ENCODE results near the gene KRT14. TPM values are rescaled to one million over a fixed set of nuclear protein-coding genes. Genes with fewer than 3 reads are reported as not detected.
"Not testable (repeated sequence)": the region's sequence is repeated elsewhere in the genome, so short reads cannot be mapped to it uniquely, and the experiment has no call there.

KRT14 gene
- not detected in 2 replicates for total RNA-seq (2014; rRNA removed; shearing (Covaris generic))

DNA sequence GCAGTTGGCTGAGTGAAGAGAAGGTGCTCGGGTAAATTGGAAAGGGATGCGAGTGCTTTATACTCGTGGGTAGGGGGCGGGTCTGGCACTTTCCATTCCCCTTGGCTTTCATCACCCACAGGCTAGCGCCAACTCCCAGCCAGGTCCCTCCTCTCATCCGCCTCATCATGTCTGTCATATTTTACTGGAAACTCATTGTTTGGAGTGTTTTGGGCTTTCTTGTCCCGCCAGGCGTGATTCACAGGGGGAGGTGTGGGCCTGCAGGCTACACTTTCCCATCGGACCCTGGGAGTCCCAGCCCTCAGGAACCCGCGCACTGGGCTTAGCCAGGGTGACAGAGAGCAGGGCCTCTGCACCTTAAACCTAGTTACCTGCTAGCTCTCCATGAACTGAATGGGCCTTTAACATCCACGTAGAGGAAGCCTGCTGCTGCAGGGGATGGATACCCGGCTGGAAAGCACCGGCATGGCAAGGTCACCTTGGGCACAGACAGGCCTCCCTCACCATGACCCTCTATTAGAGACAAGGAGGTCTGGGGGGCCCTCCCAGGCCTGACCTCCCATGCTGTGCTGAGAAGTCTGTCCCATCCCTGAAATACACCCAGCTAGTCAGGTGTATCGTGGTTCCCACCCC lies at the start of gene KRT14:
Gene KRT14, minus strand, starts transcription at position 33 of the 633 bp plus-strand sequence. CDS start 61 bp downstream, outside the sequence.
- no peak for DNase-seq (ENCODE audit: low spot score)

DNA sequence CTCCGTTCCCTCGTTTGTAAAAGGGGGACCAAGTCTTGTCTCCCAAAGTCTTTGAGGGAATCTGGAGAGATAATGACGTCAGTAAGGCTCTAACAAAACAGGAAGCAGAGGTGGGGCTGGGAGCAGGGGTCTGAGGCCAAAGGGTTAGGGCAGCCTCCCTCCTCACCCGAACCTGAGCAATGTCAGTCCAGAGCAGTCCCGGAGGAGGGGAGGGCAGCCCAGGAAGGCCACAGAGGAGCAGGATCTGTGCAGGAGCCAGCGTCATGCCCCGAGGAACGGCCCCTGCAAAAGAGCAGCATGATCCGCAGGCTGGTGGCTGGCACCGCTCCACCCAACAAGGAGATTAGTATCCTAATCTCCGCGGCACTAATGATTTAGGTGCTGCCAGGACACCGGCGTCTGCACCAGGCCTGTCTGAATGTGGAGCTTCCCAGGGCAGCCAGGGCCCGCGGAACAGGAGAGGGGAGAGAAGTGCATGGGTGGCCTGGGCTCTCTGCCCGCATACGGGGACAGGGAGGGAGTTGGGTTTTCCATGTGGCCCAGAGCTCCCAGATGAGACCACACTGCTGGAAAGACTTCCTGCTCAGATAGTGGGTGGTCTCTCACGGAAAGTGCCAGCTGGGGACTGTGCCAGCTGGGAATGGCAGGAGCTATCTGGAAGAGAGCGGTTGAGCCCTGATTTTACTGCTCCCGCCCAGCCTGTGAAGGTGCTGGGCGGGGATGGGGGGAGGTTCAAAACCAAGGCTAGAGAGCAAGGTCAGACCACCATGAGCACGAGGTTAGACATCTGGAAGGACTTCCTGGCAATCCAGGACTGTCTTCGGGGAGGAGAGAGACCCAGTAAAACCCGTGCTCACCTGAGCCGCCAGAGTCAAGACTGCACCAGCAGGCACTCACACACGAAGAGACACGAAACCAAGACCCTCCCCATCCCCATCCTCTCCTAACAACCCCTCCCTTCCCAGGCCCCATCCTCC lies 48.7 kb upstream of the KRT14 start:
- DNase-seq (ENCODE audit: low spot score): peak; percentile 46

DNA sequence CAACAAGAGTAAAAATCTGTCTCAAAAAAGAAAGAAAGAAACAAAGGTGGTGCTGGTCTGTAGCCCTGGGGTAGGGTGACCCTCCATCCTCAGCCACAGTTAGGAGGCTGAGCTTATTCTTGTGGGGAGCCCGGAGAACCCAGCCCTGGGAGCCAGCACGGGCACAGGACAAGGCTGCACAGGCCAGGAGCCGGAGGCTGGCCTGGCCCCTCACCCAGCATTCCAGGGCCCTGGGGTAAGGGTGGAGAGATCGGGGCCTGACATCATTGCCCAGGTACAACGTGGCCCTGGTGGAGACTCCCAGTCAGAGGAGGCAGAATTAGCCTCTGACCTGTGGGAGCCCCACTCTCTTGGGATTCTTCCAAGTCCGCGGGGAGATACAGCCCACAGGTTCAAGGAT lies 47.9 kb upstream of the KRT14 start:
- DNase-seq (ENCODE audit: low spot score): no peak

DNA sequence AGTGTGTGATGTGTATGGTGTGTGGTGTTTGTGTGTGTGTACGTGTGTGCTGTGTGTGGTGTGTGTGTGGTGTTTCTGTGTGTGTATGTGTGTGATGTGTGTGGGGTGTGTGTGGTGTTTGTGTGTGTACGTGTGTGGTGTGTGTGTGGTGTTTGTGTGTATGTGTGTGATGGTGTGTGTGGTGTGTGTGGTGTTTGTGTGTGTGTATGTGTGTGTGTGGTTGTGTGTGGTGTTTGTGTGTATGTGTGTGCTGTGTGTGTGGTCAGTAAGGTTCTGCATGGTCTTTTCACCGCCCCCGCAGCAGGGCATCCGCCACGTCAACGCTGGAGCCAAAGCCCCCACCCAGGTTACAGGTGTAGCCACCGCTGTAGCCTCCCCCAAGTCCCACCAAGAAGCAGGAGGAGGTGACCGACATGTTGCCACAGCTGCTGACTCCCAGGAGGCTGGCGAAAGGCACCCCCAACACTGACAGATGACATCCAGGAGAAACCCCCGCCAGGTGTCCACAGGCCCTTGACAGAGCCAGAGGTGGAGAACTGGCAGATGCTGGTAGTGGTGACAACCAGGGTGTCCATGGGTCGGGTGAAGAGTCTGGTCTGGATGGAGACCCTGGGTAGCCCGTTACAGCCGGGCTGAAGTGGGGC lies 47.0 kb upstream of the KRT14 start:
- DNase-seq (ENCODE audit: low spot score): no peak

DNA sequence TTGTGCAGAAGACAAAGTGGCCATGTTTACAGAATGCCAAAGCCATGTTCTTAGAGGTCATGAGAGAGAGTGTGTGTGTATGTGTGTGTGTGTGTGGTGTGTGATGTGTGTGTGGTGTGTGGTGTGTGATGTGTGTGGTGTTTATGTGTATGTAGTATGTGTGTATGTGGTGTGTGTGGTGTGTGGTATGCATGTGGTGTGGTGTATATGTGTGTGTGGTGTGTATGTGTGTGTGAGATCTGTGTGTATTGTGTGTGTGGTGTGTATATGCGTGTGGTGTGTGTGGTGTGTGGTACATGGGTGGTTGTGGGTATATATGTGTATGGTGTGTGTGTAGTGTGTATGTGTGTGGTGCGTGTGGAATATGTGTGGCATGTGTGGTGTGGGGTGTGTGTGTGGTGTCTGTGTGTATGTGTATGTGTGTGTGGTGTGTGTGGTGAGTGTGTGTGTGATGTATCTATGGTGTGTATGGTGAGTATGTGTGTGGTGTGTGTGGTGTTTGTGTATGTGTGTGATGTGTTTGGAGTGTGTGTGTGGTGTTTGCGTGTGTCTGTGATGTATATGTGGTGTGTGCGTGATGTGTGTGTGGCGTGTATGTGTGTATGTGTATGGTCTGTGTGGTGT lies 45.9 kb upstream of the KRT14 start:
- no peak for DNase-seq (ENCODE audit: low spot score)

DNA sequence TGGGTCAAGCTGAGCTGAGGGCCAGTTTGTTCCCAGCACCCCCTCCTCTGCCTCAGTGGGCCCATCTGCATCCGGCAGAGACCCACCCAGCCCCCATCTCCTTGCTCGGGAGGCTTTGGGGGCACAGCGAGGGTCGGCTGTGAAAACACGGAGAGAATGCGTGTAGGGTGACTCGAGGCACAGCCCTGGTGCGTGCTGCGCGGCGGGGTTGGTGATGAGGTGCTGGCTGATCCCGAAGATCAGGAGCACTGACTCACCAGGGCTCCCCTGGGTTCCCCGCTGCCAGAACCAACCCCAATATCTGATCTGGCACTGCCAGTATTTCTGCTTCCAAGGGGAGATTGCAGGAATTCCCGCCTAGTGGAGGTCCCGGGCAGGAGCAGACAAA lies 45.2 kb upstream of the KRT14 start:
- DNase-seq (ENCODE audit: low spot score): no peak

DNA sequence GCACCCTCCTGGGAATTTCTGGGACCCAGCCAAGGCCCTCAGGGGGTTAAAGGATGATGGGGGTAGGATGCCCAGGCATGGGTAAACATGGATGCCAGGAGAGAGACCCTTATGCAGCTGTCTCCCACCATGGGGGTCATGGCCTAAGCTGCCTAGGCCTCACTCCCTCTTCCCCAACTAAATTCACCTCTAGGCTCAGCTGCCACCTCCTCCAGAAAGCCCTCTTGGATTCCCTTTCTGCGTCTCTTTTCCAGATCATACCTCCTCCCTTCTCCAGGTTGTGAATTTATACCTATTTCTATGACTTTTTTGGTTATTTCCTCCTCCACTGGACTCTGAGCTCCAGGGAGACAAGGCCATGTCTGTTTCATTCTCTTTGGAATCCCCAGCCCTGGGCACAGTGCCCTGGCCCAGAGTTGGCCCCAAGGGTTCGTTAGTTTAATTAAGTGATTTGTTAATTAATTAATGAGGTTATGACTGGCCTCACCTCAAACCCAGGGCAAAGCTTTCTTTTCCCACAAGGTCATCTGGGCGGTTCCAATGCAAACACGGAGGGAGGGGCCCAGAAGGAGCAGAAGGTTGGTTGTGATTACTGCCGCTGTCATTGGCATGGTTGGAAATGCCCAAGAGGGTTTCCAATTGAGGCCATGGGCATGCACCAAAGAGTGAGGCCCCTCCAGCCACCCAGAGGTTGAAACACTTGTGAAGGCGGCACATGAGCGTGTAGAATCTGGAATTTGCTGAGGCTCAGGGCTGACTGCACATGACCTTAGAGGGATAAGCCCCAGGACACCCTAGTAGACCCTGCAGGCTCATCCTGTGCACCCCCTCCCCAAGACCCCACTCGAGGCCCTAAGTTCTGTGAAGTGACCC lies 44.6 kb upstream of the KRT14 start:
- DNase-seq (ENCODE audit: low spot score): no peak

DNA sequence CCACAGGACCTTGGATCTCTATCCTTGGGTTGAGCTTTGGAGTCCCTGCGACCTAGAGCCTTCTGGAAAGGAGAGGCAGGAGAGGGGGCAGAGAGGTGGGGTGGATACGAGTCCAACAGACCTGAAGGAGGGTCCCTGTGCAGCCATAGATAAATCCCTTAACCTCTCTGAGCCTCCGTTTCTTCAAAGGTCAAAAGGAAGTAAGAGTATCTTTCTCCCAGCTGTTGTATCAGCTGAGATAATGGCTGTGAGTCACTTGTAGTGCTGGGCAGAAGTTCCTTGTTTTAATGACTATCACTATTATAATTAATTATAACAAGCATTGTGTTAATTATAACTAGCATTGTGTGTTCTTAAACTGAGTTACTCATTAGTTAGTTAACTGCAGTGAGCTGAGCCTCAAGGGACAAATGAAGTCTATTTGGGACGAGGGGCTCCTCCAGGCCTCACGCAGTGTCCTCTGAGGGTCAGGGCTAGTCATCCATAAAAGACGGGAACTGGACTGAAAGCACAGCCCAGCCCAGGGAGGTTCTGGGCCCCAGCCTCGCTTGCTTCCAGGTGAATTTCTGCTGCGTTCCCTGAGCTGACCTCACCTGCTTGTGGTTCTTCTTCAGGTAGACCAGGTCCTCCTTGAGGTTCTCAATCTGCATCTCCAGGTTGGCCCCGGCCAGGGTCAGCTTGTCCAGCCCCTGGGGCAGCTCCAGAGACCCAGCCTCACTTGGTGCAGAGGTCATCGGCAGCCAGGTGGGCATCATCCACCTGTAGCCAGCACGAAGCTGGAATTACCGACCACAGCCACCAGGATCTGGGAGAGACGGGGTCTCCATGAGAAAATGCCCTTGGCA lies 43.4 kb upstream of the KRT14 start:
- DNase-seq (ENCODE audit: low spot score): no peak

DNA sequence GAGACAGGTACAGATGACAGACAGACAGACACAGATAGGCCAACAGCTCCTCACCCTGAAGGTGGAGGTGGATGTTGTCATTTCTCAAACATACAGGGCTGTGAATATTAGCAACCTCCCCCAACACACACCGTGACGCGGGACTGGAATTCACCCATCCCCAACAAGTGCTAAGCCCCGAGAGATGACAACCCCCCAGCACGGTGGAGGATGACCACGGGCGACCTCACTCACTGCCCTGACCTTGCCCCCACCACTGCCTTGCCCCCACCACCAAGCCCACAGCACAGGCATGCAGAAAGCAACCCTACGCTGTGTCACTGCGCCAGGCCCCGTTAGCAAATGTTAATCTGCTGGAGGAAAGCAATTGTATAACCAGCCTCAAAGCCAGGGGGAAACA lies 42.6 kb upstream of the KRT14 start:
- no peak for DNase-seq (ENCODE audit: low spot score)

DNA sequence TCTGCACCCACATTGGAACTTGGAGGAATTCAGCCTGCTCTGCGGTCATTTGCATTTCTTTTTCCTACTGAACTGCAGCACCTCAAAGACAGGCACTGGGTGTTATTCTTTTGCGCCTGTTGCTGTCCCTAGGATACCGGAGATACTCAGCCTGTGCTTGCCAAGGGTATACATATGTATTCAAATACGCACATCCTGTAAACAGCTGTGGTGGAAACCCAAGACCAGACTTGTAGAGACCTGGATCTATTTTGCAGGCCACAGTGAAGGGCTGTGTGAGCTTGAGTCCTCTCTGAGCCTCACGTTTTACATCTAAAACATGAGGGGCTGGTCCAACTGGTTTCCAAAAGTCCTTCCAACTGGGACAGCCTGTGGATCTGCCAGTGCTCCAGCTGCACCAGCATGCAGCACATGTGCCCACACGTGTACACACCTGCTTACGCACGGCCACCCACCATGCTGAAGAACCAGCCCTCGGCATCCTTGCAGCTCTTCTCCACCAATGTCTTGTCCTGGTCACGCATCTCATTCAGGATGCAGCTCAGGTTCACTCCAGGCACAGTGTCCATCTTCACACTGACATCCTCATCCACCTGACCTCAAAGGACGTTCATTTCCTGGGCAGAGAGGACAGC lies 42.0 kb upstream of the KRT14 start:
- not testable (repeated sequence) for DNase-seq (ENCODE audit: low spot score)

DNA sequence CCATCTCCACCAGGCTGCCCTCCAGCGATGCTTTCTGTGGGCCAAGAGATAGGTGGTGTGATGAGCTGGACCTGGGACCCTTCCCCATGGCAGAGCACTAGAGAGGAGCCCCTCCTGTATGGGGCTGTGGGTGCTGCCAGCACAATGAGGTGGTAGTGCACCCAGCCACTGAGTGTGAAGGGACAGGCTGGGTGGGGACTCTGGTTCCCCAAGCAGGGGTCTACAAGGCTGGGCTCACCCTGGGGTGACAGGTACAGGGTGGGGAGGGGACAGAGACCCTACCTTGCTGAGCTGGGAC lies 41.3 kb upstream of the KRT14 start:
- not testable (repeated sequence) for DNase-seq (ENCODE audit: low spot score)

DNA sequence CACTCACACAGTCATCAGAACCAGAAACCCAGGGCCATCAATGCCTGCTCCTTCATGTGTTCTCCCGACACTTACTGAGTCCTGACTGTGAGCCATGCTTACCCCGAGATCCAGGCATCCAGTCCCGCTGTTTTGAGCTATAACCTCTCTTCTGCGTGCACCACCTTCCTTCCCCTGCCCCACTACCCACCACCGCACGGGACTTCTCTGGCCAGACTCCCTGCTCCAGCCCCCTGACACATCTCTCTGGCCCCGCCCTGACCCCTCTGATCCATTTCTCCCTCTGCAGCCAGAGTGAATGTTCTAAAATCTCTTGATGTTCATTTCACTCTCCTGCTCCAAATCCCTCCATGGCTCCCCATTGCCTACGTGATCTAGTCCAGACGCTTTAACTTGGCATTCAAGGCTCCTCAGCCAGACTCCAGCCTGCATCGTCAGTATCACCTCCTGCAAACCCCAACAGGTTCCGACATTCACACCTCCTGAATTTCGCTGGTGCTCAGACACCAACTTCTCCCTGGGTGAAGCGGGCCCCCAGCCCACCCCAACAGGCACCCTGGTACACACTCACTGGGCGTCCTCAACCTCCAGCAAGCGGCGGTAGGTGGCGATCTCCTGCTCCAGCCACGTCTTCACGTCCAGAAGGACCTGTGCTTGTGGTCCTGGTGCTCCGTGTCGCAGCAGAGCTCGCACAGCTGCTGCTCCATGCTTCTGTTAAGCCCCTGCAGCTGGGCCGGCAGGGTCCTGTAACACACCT lies 40.8 kb upstream of the KRT14 start:
- DNase-seq (ENCODE audit: low spot score): no peak

DNA sequence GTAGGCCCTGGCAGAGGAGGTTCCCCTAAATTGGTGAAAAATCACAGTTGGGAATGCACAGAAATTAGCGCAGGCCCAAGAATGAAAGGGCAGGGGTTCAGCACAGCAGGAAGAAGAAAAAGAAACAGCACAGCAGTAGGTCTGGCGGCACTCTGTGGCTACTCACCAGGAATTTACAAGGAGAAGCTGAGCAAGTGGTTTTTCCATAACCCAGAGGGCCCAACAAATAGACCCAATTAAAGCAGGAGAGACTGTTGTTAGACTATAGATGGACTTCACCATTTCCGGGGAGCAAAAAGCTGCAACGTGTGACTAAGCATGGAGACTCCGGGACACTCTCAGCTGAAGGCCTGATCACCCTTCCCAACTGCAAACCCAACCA lies 40.2 kb upstream of the KRT14 start:
- DNase-seq (ENCODE audit: low spot score): not testable (repeated sequence)

DNA sequence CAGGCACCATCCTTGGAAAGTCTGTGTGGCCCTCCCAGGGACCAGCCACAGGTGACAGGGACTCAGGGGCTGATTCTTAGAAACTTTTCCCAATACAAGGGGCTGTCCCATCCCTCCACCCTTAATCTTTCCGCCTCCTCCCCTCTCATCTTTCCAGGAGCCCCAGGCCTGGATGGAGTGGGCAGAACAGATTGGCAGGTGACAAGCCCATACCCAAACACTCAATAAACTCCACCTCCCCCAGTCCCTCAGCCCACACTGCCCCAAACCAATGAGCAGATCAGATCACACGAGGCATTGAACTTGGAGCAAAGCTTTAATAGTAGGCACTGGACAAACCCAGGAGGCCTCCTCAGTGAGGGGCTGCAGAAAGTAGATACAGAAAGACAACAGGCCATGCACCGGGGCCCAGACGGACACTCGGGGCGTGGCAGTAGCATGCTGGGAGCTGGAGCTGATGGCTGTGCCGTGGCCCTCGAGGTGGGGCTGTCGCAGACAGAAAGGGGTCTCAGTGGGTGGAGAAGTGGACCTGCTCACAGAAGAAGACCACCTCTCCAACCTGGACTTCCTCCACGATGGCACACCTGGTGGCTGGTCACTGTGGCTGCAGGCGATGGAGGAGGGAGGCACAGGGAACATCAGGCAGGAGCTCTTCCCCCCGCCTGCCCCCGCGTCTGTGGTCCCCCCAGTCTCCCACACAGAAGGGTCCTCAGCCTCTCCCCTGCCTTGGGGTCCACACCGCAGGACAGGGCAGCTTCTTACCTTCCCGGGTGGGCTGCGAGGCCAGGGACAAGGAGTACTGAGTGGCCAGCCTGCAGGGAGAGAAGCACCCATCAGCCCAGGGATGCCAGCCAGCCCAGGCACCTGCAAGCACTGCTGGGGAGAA lies 39.6 kb upstream of the KRT14 start:
- DNase-seq (ENCODE audit: low spot score): not testable (repeated sequence)

DNA sequence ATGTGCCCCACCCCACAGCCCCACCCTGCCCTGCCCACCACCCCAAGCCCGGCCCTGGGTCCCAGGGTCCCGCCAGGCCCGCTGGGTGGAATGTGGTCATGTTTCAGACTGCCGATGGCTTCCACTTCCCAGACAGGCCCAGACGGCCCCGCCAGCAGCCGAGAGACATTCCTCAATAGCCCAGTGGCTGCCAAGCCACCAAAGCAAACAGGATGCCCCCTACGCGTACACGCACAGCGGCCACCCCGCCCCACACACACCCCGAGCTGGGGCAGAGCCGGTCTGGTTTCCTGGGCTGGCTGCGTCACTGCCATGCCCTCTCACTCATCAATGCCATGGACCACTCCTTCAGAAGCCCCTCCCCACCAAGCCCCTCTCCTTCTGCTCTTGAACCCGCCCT lies 38.9 kb upstream of the KRT14 start:
- DNase-seq (ENCODE audit: low spot score): peak; percentile 60

DNA sequence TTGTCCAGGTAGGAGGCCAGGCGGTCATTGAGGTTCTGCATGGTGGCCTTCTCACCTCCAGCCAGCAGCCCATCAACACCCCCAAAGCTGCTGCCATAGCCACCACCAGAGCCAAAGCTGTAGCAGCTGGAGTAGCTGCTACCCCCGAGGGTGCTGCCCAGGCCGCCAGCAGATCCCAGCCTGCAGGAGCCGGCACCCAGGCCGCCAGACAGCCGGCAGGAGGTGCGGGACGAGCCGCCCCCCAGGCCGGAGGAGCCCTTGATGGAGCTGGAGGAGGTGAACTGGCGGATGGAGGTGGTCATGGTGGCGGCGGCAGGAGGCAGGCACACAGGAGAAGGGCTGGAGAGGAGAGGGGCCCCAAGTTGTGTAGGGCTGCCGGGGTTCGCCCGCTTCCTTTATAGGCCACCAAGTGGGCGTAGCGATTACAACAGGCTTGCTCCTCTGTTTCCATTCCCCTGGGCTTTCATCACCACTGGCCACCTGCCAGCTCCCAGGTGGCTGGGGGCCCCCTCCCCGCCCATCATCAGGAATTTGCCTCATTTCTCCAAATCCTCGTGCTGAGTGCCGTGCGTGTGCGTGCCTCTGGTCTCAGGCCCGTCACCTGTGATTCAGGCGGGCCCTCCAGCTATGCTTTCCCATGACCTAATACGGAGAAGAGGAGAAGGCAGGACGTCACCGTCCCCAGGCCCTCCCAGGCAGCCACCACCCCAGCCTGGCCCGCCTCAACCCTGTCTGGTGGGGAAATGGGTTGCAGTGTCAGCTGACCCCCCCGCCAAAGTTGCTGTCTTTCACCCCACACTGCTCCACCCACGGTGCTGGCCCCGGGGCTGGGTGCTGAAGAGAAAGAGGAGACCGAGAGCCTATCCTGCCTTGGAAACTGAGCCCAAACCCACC lies 37.8 kb upstream of the KRT14 start, which contains the start of gene KRT17:
Gene KRT17, minus strand, starts transcription at position 368 of the 894 bp plus-strand sequence. Its CDS starts 66 bp downstream, at position 302.
- peak; percentile 77 for DNase-seq (ENCODE audit: low spot score)
